Pancreas (tissue), 10 donors: ENCODE measurements around the gene RIMS4. TPM values are rescaled to one million over a fixed set of nuclear protein-coding genes. Genes with fewer than 3 reads are reported as not detected.

Experiments used
- ATAC-seq, 4 donors: fragments of 200-7000 bp; cut with Tn5 transposase; one replicate each; pipeline versions ENCODE4 v1.8.0 to v1.9.1; 2020; ENCODE audit warnings: mild to moderate bottlenecking in 4 of 4, moderate library complexity in 4 of 4
- DNase-seq, 6 donors: peaks; one replicate each; pipeline ENCODE4 v3.0.0-alpha.2; 2020
- FAIRE-seq: peaks from 2 replicates; lab custom pipeline; 2012; peaks lifted over from hg19 to GRCh38; lab: Jason Lieb, UNC
- H3K27ac ChIP-seq, 4 donors: fragments of 200-600 bp; sonication (generic); 1 replicate in 3 of 4; 2 replicates in 1 of 4; pipeline versions ENCODE4 v1.5.0 to v1.8.0; 2020
- H3K27me3 ChIP-seq, 4 donors: fragments of 200-600 bp; one replicate each; pipeline ENCODE4 v1.8.0; 2021
- H3K36me3 ChIP-seq, 3 donors: fragments of 200-600 bp; sonication (generic) in 1 of 3; one replicate each; pipeline versions ENCODE4 v1.5.0 to v1.8.0; 2020 to 2021
- H3K4me1 ChIP-seq, 3 donors: fragments of 200-600 bp; one replicate each; pipeline ENCODE4 v1.8.0; 2021
- H3K4me3 ChIP-seq, 4 donors: fragments of 200-600 bp; sonication (generic) in 2 of 4; one replicate each; pipeline versions ENCODE4 v1.5.0 to v1.8.0; 2020 to 2021
- H3K9me3 ChIP-seq, 4 donors: fragments of 200-600 bp; one replicate each; pipeline ENCODE4 v1.8.0; 2021
- WGBS, 2 donors: extraction: QIAGEN DNeasy Blood & Tissue Kit; methylation state at CpG; one replicate each; pipeline ENCODE4 v1.1.7; 2013; 5-methylcytosine and 5-hydroxymethylcytosine counted together
- intact Hi-C, 3 donors: fragments of 100-400 bp; cut with DNase I; formaldehyde crosslinking; loops; one replicate each; pipeline versions ENCODE4 v1.11.1 to v1.14.2; 2022
- polyA plus RNA-seq, 2 donors: library from polyadenylated mRNA; stranded (reverse); fragments of 200-250 nt; gene quantifications; one replicate each; pipeline ENCODE4 v1.2.3, GENCODE V29; 2013
- total RNA-seq, 6 donors: library from RNA; stranded (reverse); fragmentation: NEBNext Ultra II Directional in 4 of 6; extraction: Animal tissue kit (Norgen Biotek cat#: 25700) in 4 of 6; gene quantifications; one replicate each; pipeline versions ENCODE4 v1.2.1 to v1.2.4, GENCODE V29; 2021 to 2023
- TF ChIP-seq, protein P1 (sequence below), 4 donors: fragments of 200-600 bp; sonication (generic) in 3 of 4; IDR thresholded peaks; one replicate each; pipeline versions ENCODE4 v1.5.0 to v1.8.0; 2021; ENCODE audit warnings: antibody characterized with exemption in 4 of 4
- donor health status: healthy with polysubstance abuse.
- donor health status: DM: no; HTN: no; CAD: no; lungs with moderate emphysema.
- donor health status: DM: no; HTN: no; CAD: no.
- donor health status: control.
- donor health status: control.
- donor health status: Bipolar disorder and iron deficiency.
- donor health status: DM: yes; HTN: yes; CAD: no.
- donor health status: DM: no; HTN: no; CAD: no.
- donor health status: DM: no; HTN: no; CAD: no.
- donor health status: DM: yes; HTN: yes; CAD: no.

Gene RIMS4
- total RNA-seq (under 1 TPM in 5 of 6 donors, not detected in 1; 0.03 to 0.20 (median 0.09) TPM), polyA plus RNA-seq (under 1 TPM; 0.07 to 0.08 TPM)

DNA sequence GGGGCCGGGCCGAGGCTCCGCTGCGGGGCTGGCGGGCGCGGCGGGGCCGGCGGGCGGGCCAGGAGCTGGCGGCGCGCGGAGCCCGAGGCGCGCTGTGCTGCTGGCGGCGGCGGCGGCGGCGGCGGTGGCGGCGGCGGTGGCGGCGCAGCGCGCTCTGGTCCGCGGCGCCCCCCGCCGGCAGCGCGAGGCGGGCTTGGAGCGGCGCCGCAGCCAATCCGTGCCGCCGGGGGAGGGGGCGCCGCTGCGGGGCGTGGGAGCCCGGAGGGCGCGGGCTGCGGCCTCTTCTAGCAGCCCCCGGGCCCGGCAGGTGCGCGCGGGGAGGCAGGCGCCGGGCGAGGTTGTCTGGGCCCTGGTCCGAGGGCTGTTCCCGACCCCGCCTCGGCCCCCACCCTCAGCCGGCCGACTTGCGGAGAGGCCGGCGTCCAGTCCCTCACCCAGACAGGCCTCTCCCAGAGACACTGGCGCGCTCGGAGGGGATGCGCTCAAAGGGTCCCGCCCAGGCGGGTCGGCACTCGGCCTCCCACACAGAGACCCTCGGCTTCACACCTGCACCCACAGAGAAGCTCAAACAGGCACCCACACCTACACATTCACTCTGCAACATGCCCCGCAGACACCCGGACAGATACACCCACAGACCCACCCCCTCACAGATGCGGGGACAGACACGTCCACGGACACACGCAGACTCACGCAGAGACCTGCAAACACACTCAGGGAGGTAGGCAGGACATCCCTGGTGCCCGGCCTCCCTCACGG is at the start of gene RIMS4:
Gene RIMS4 (minus strand): TSS at position 156 of the 759 bp plus-strand sequence. CDS start 275 bp downstream, outside the sequence.
- Histone ChIP-seq H3K27me3 (peaks cover 0 to 8% (median 0%) of the 10 kb centered on the region in 4 donors), H3K9me3 (peaks cover 0 to 3% (median 0%) of the 10 kb centered on the region in 4 donors), H3K4me1 (no peaks in the 10 kb centered on the region), H3K36me3 (no peaks in the 10 kb centered on the region), H3K4me3 (peak within 1 kb of the TSS in 2 of 4 donors; percentile 24 to 32), H3K27ac (no peak within 1 kb of the TSS)
- intact Hi-C loops, result no loop called here
- DNase-seq, result peak in 1 of 6 donors; percentile 57
- ATAC-seq, result peak in 2 of 4 donors; percentile 38 to 45
- TF ChIP-seq, protein P1, sequence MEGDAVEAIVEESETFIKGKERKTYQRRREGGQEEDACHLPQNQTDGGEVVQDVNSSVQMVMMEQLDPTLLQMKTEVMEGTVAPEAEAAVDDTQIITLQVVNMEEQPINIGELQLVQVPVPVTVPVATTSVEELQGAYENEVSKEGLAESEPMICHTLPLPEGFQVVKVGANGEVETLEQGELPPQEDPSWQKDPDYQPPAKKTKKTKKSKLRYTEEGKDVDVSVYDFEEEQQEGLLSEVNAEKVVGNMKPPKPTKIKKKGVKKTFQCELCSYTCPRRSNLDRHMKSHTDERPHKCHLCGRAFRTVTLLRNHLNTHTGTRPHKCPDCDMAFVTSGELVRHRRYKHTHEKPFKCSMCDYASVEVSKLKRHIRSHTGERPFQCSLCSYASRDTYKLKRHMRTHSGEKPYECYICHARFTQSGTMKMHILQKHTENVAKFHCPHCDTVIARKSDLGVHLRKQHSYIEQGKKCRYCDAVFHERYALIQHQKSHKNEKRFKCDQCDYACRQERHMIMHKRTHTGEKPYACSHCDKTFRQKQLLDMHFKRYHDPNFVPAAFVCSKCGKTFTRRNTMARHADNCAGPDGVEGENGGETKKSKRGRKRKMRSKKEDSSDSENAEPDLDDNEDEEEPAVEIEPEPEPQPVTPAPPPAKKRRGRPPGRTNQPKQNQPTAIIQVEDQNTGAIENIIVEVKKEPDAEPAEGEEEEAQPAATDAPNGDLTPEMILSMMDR (IDR thresholded peaks at IDR 0.05), result no peak
- 6 to 10% methylated on average over 29 to 89 of the region's 89 CpGs for WGBS, 2 donors
- FAIRE-seq, result no peak

DNA sequence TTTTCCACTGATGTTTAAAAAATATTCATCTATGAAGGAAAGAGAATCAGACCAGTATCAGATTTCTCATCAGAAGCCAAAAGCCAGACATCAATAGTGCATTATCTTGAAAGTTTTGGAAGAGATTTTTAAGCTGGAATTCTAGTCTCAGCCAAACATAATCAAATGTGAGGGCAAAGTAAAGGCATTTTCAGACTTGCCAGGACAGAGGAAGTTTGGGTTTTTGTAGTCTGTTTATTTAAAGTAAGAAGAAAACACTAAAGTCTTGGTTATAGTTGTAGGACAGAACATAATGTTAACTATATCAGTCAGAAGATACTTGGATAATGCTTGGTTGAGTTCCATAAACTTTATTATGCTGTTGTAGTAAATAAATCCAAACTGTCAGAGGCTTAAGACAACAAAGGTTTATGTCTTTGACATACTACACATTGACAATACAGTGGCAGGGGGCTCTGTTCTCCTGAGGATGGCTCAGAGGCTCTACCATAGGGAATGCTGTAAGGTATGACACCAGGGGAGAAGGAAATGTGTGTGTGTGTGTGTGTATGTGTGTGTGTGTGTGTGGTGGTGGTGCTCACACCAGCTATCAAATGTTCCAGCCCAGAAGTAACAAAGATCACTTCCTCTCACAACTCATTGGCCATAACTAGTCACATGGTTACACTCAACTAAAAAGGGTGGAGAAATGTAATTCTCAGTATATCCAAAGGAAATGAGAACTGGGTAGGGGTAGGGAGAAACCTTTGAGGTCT is 48.4 kb upstream of the RIMS4 start:
- intact Hi-C loops, result no loop called here
- Histone ChIP-seq H3K4me1 (peaks cover 10 to 19% (median 14%) of the 10 kb centered on the region in 3 donors), H3K36me3 (no peaks in the 10 kb centered on the region), H3K27me3 (no peaks in the 10 kb centered on the region), H3K27ac (no peak overlapping the region), H3K4me3 (no peak overlapping the region), H3K9me3 (no peaks in the 10 kb centered on the region)
- DNase-seq (no peak), FAIRE-seq (no peak), ATAC-seq (no peak)
- TF ChIP-seq, protein P1 (IDR thresholded peaks at IDR 0.05), result no peak

DNA sequence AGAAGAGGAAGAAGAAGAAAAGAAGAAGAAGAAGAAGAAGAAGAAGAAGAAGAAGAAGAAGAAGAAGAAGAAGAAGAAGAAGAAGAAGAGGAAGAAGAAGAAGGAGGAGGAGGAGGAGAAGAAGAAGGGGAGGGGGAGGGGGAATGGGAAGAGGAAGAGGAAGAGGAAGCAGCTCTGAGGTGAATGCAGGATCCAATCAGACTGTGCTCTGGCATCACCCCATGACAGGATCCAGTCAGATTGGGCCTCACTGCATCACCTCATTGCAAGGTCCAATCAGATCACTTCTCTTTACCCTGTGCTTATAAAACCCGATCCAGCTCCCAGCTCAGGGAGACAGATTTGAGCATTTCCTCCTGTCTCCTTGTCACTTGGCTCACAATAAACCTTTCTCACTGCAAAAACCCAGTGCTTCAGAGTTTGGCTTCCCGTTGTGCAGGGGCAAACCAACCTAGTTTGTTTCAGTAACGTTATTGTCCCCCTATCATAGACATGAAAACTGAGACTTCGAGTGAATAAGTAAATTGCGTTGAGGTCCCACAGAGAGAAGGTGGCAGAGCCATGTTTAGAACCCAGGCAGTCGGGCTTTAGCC is 46.6 kb upstream of the RIMS4 start:
- no peak overlapping the region for H3K27ac ChIP-seq
- no peak overlapping the region for H3K4me3 ChIP-seq
- TF ChIP-seq, protein P1 (IDR thresholded peaks at IDR 0.05), result no peak
- DNase-seq (no peak), FAIRE-seq (no peak), ATAC-seq (peak in 2 of 4 donors; percentile 23 to 43)
- intact Hi-C loops, result no loop called here
- H3K36me3 ChIP-seq, result no peaks in the 10 kb centered on the region
- no peaks in the 10 kb centered on the region for H3K9me3 ChIP-seq
- WGBS, 2 donors, result 91 to 97% methylated on average over 6 of the region's 6 CpGs
- no peaks in the 10 kb centered on the region for H3K27me3 ChIP-seq
- H3K4me1 ChIP-seq, result peaks cover under 1 to 9% (median 2%) of the 10 kb centered on the region in 3 donors

DNA sequence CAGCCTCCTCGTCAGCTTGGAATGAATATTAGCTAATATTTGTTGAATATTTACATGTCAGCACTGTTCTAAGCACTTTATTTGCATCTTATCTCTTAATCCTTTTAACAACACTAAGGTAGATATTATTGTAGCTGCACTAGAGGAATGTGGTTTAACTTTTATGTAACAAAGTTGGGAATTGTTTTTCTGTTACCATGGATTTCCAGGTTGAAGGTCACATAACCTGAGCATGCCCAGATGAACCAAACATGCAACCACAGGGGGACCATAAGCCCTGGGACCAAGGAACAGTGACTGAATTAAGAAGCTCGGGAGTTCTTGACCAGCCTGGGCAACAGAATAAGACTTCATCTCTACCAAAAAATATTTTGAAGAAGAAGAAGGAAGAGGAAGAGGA is 46.1 kb upstream of the RIMS4 start:
- no peaks in the 10 kb centered on the region for H3K9me3 ChIP-seq
- H3K27ac ChIP-seq, result no peak overlapping the region
- FAIRE-seq (no peak), ATAC-seq (peak; percentile 70 to 91 (median 82)), DNase-seq (peak in 1 of 6 donors; percentile 42)
- H3K4me3 ChIP-seq, result no peak overlapping the region
- H3K27me3 ChIP-seq, result no peaks in the 10 kb centered on the region
- intact Hi-C loops, result no loop called here
- TF ChIP-seq, protein P1 (IDR thresholded peaks at IDR 0.05), result no peak
- H3K36me3 ChIP-seq, result no peaks in the 10 kb centered on the region
- 27 to 32% methylated on average over 2 of the region's 2 CpGs for WGBS, 2 donors
- H3K4me1 ChIP-seq, result peaks cover 0 to 6% (median 0%) of the 10 kb centered on the region in 3 donors
